GM19372 (cell line): ENCODE data around the gene LILRA2.
"Not testable (repeated sequence)": the region's sequence is repeated elsewhere in the genome, so short reads cannot be mapped to it uniquely, and the experiment has no call there.

Experiments
- ATAC-seq: cut with Tn5 transposase; IDR thresholded peaks from one replicate; pipeline ENCODE4 v1.9.1; 2021; ENCODE audit warnings: mild to moderate bottlenecking, low read depth, moderate library complexity; ENCODE audit not compliant: unreplicated experiment

The LILRA2 gene

DNA sequence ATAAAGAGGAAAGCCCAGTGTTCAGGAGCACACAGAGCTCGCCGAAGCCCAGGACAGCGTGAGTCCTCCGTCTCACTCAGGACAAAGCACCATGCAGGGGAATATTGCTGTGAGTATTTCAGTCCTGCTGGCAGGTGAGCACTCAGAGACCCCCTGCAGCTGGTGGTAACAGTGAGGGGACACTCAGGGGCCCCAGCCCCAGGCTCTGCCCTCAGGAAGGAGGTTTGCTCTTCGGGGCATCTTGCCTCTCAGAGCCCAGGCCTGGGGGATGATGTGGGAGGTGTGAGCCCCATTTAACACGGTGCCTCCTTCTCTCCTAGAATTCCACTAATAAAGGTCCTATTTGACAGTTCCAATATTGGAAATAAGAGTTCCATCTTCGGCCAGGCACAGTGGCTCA, 34.6 kb downstream of the LILRA2 start:
- no peak for ATAC-seq

DNA sequence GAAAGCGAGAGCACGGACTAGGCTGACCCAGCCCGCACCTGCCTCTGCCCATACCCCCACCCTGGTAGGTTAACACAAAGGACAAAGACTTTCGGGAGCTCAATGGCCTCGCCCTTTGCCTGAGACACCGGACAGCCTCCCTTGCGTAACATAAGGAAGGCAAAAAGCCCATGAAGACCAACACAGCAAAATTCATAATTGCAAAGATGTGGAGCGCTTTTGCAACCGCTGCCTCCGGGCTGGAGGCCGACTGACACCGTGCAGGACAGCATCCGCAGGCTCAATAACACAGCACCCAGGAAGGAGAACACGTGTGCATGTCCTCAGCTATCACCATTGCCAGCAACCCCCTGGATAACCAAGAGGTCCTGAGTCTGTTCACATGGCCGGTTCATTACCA, 35.2 kb downstream of the LILRA2 start:
- ATAC-seq, result no peak

DNA sequence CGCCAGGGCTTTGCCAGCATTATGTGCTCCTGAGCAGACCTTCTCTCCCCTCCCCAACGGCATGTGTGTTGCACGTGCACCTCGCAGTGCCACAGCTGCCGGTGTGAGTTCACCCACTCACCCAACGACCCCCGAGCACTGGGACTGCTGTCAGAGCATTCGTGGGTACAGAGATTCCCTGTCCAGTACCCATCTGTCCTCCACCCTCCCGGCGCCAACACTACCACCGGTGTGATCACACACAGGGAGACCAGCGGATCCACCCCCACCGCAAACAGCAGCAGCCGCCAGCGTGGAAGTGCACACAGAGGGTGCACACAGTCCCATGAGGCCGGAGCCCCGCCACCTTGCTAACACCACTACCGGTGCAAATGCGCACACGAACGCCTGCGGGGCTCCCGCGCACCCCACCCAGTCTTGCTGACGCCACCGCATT, 35.8 kb downstream of the LILRA2 start:
- no peak for ATAC-seq

DNA sequence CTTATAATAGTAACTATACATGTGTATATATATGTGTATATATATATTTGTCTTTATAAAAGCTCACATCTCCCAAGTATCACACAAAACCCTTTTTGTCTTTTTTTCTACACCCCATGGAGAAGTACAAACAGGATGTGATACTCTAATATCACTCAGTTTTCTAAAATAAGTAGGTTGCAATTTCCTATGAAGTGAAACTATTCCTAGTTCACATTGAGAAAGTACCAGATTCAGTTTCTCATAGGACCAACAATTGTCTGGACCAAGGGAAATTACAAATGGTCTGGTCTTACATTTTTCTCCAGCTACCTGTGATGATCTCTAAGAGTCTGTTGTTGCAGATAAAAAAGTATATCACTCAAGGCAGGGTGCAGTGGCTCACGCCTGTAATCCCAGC, 38.8 kb downstream of the LILRA2 start:
- no peak for ATAC-seq

DNA sequence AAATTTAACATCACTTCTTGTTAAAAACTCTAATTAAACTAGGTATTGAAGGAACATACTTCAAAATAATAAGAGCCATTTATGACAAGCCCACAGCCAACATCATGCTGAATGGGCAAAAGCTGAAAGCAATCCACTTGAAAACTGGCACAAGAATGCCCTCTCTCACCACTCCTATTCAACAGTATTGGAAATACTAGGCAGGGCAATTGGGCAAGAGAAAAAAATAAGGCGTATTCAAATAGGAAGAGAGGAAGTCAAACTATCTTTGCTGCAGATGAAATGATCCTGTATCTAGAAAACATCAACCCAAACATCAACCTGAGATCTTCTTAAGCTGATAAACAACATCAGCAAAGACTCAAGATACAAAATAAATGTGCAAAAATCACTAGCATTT, 41.1 kb downstream of the LILRA2 start:
- no peak for ATAC-seq

DNA sequence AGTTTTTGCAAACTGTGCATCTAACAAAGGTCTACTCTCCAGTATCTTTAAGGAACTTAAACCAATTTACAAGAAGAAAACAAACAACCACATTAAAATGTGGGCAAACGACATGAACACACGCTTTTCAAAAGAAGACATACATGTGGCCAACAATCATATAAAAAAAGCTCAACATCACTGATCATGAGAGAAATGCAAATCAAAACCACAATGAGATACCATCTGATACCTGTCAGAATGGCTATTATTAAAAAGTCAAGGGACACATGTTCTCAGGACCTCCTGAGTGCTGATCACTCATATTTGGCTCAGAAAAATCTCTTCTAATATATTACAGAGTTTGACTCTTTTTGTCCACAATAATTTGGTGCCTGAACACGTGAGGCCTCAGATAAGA, 42.5 kb downstream of the LILRA2 start:
- no peak for ATAC-seq

DNA sequence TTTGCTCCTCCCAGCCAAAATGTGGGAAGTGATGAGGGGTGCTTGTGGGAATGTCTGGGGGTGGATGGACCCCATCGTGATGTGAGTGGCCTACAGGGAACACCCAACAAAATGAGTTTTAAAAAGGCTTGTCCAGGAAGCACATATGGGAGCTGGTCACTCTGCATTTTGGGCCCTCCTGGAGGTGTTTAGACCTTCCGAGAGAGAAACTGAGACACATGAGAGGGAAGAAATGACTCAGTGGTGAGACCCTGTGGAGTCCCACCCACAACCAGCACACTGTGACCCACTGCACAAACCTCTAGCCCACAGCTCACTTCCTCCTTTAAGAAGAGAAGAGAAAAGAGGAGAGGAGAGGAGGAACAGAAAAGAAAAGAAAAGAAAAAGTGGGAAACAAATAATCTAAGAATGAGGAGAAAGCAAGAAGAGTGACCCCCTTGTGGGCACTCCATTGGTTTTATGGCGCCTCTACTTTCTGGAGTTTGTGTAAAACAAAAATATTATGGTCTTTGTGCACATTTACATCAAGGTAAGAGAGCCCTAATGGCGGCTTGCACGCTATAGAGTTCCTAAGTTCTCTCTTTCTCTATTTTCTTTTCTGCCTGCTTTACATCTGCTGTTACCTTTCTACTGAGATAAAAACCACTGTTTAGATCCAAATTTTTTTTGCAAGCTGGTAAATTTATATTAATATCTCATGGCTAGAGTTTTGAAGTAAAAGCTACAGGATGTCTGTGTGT, 43.4 kb downstream of the LILRA2 start:
- peak; percentile 88 for ATAC-seq

DNA sequence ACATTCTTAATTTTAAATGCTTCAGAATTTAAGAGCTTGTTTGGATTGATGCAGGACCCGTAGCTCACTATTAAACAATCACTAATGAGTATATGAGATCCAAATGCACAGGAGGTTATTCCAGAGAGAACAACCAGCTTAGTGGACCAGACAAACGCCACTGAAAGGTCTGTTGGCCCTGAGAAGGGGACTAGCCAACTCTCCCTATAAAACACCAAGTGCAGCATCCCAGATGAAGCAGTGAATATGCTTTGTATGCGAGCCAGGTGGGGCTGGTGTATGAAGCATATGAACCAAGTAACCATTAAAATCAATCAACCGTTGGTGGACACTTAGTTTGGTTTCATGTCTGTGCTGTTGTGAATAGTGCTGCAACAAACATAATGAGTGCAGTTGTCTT, 46.9 kb downstream of the LILRA2 start:
- ATAC-seq, result no peak

DNA sequence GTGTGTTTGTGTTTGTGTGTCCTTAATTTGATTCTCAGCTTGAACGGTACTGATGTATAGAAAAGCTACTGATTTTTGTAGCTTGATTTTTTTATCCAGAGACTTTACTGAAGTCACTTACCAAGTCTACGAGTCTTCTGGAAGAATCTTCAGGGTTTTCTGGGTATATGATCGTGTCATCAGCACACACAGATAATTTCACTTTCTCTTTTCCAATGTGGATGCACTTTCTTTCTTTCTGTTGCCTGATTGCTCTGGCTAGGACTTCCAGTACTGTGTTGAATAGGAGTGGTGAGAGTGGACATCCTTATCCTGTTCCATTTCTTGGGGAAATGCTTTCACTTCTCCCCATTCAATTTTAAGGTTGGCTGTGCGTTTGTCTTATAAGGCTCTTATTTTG, 48.8 kb downstream of the LILRA2 start:
- ATAC-seq, result no peak

DNA sequence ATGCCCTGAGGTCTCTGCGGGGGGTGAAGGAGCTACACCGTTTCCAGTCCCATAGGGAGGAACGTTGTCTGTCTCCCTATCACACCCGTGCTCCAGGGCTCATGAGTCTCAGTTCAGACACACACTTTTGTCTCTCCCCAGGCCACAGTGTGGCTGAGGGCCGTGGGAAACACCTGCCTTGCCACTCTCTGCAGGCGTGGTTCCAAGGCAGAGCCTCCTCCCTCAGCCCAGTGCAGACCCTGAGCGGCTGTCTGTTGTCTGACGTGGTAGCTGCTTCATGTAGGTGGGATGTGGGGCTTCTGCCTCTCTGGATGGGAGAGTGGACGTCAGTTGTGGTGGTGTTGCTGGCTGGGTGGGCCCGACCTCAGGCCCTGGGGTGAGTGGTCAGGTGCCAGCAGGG, 50.6 kb downstream of the LILRA2 start:
- not testable (repeated sequence) for ATAC-seq

DNA sequence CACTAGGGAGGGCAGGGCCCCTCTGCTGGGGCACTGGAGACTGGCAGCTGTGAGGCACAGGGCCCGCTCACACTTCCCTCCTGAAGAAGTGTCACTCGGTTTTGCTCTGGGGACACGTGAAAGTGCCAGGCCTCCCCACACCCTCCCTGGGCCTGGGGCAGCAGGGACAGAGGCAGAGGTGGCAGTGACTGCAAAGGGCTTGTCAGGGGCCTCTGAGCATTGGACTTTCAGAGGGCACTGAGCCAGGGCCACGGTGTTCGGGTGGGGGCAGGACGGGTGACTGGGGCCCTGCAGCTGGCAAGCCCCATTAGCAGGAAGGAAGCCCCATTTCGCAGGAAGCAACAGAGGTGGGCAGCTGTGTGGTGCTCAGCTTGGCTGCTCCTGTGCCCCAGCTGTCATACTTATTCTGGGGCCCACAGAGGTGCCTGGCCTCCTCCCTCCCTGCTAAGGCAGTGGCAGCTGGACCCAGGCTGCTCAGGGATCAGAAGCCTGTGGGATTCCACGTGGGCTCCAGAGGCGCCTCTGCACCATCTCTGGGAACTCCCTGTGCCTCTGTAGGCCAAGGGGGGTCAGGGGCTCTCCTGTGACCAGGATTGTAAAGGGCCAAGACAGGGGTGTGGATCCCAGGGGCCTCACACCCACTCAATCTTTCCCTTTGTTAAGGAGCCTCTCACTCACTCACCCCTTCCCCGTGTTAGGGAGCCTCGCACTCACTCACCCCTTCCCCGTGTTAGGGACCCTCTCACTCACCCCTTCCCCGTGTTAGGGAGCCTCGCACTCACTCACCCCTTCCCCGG, 51.5 kb downstream of the LILRA2 start:
- ATAC-seq, result not testable (repeated sequence)

DNA sequence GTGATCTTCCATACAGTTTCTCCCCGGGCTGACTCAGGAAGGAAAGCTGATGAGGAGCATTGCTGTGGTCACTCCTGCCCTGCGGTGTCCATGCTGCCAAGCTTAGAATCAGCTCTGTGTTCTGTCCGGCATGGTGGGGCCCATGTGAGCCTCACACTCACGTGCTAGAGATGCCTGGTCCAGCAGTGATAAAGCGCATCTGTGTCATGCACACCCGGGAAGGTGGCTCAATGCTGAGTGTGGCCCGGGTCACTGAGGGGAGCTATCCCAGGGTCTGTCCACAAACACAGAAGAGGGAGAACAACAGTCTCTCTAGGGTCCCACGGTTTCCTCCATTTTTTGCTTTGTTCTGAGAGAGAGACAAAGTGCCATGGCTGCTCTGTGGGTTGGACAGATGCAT, 53.2 kb downstream of the LILRA2 start:
- ATAC-seq, result no peak

DNA sequence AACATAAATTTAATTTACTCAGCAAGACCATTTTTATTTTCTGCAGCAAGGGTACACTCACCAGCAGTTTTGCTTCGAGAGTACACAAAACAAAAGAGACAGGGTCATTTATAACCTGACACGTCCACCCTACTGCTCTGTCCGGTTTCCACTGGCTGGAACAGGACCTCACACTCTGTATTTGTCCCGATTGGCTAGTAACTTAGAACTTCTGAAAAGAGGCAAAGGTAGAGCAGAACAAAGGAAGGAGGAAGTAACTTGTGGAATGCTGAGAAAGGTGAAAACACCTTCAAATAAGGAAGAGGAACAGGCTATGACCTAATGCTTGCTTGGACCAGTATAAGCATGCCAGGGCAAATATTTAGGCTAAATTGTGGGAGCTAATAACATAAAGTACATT, 54.3 kb downstream of the LILRA2 start:
- ATAC-seq, result not testable (repeated sequence)

DNA sequence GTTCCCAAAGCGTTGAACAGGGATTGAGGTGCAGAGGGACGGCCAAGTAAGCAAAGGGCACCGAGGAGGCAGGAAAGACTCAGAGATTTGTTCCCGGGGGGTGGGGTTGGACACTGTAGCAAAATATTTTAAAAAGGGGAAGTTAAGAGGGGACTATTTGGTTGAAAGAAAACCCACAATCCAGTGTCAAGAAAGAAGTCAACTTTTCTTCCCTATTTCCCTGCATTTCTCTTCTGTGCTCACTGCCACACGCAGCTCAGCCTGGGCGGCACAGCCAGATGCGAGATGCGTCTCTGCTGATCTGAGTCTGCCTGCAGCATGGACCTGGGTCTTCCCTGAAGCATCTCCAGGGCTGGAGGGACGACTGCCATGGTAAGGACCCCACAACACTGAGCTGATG, 56.7 kb downstream of the LILRA2 start, which contains the start of gene LILRB1:
LILRB1 (plus strand) TSS at position 223 of the 400 bp plus-strand sequence. CDS start 590 bp downstream, outside the sequence.
- not testable (repeated sequence) for ATAC-seq

DNA sequence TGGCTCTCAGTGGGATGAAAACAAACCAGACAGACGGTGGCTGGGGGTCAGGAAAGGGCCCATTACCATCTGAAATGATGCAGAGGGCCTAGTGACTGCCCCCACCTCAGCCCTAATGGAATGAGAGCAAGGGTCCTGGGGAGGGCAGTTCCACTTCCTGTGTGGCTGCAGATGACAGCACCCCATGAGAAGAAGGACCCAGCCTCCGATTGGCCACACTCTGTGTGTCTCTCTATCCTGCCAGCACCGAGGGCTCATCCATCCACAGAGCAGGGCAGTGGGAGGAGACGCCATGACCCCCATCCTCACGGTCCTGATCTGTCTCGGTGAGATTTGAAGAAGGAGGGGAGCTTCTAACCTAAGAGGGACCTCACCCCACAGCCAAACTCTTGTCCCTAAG, 57.2 kb downstream of the LILRA2 start:
- no peak for ATAC-seq

DNA sequence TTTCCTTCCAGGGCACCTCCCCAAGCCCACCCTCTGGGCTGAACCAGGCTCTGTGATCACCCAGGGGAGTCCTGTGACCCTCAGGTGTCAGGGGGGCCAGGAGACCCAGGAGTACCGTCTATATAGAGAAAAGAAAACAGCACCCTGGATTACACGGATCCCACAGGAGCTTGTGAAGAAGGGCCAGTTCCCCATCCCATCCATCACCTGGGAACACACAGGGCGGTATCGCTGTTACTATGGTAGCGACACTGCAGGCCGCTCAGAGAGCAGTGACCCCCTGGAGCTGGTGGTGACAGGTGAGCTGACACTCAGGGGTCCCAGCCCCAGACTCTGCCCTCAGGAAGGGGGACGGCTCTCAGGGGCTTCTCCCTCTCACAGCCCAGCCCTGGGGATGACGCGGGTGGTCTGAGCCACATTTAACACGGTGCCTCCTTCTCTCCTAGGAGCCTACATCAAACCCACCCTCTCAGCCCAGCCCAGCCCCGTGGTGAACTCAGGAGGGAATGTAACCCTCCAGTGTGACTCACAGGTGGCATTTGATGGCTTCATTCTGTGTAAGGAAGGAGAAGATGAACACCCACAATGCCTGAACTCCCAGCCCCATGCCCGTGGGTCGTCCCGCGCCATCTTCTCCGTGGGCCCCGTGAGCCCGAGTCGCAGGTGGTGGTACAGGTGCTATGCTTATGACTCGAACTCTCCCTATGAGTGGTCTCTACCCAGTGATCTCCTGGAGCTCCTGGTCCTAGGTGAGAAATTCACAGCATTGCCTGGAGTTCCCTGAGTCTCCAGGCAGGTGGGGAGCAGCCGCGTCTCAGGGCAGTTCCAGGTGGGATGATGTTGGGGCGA, 58.1 kb downstream of the LILRA2 start:
- not testable (repeated sequence) for ATAC-seq

DNA sequence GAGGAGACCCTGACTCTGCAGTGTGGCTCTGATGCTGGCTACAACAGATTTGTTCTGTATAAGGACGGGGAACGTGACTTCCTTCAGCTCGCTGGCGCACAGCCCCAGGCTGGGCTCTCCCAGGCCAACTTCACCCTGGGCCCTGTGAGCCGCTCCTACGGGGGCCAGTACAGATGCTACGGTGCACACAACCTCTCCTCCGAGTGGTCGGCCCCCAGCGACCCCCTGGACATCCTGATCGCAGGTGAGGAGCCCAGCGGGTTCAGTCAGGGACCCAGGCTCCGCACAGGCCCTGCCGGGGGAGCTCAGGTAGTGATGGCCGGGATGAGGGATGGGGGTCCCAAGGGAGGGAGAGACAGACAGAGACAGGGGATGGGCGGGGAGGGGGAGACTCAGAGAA, 58.9 kb downstream of the LILRA2 start:
- ATAC-seq, result not testable (repeated sequence)

DNA sequence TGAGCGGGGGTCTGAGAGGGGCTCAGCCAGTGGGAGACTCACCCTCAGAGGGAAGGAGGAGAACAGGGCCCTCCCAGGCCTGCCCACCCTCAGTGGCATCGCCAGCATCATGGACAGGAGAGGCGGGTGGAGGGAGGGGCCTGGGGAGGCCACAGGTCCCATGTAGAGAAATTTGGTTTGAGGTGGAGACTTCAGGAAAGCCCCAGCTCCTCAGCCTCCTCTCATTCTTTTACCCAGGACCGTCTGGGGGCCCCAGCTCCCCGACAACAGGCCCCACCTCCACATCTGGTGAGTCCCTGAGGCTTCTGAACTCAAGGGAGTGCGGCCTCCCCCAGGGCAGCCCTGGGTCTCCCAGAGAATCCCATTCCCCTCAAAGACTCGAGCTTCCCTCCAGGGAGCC, 59.8 kb downstream of the LILRA2 start:
- no peak for ATAC-seq

DNA sequence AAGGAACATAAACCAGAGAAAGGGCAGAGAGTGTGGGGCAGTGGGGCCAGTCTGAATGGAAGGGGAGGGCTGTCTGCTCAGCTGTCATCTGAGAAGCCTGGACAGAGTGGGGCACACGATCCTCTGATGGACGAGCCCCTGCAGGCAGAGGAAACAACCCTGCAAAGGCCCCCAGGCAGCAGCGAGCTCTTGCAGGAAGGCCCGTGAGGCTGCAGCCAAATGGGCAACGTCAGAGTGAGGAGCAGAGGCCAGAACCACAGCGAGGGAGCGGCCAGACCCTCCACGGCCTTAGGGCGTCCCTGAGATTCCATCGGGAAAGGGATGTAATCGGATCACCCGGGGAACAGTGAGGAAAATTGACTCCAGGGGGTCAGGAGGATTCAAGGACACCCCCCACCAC, 62.5 kb downstream of the LILRA2 start:
- not testable (repeated sequence) for ATAC-seq

DNA sequence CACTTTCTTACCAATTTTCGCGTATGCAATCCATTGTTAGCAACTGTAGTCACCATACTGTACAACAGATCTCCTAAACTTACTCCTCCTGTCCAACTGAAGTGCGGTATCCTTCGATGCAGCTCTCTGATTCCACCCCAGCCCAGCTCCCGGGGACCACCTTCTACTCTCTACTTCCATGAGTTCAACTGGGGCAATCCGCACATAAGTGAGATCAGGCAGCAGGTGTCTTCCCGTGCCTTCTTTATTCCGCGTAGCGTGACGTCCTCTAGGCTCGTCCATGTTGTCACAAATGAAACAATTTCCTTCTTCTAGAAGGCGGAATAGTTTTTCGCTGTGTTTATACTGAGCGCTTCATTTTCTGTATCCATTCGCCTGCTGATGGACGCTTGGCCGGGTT, 65.1 kb downstream of the LILRA2 start:
- no peak for ATAC-seq
